Upper lobe of left lung (tissue), 6 donors: ENCODE data around the gene PCYOX1L. TPM values are rescaled to one million over a fixed set of nuclear protein-coding genes. Genes with fewer than 3 reads are reported as not detected.
A peak's percentile ranks its signal among the peaks of the same experiment; 100 is the strongest.
"Not testable (repeated sequence)": the region's sequence is repeated elsewhere in the genome, so short reads cannot be mapped to it uniquely, and the experiment has no call there.

Source experiments
- ATAC-seq, 2 donors: fragments of 200-7000 bp; cut with Tn5 transposase; one replicate each; pipeline ENCODE4 v1.9.1; 2022; ENCODE audit warnings: mild to moderate bottlenecking in 2 of 2, moderate library complexity in 2 of 2; ENCODE audit not compliant: low FRiP score in 2 of 2
- DNase-seq, 2 donors: peaks; one replicate each; pipeline ENCODE4 v3.0.0-alpha.2; 2019 to 2020
- H3K27ac ChIP-seq, 4 donors: fragments of 200-600 bp; sonication (generic); one replicate each; pipeline ENCODE4 v1.5.1; 2016 to 2019
- H3K27me3 ChIP-seq, 4 donors: fragments of 200-600 bp; sonication (generic); one replicate each; pipeline ENCODE4 v1.5.1; 2017 to 2019
- H3K36me3 ChIP-seq, 4 donors: fragments of 200-600 bp; sonication (generic); one replicate each; pipeline ENCODE4 v1.5.1; 2016 to 2019
- H3K4me1 ChIP-seq, 4 donors: fragments of 200-600 bp; sonication (generic); one replicate each; pipeline ENCODE4 v1.5.1; 2018 to 2019
- H3K4me3 ChIP-seq, 4 donors: fragments of 200-600 bp; sonication (generic); one replicate each; pipeline ENCODE4 v1.5.1; 2017 to 2019; ENCODE audit warnings: mild to moderate bottlenecking in 2 of 4, moderate library complexity in 1 of 4
- H3K9me3 ChIP-seq, 4 donors: fragments of 200-600 bp; sonication (generic); one replicate each; pipeline ENCODE4 v1.5.1; 2018 to 2019
- EP300 ChIP-seq, 4 donors: sonication (generic); formaldehyde crosslinking; IDR thresholded peaks; one replicate each; pipeline ENCODE4 v1.5.1; 2017; ENCODE audit warnings: antibody characterized with exemption in 4 of 4, control low read depth in 2 of 4
- POLR2A ChIP-seq, 4 donors: fragments of 450-650 bp; IDR thresholded peaks; one replicate each; pipeline ENCODE4 v1.5.1; 2016 to 2017; ENCODE audit warnings: antibody characterized with exemption in 4 of 4, mild to moderate bottlenecking in 2 of 4
- POLR2AphosphoS5 ChIP-seq, 2 donors: sonication (generic); formaldehyde crosslinking; IDR thresholded peaks; one replicate each; pipeline ENCODE4 v1.5.1; 2017; ENCODE audit warnings: antibody characterized with exemption in 2 of 2
- WGBS, 2 donors: methylation state at CpG; one replicate each; pipeline ENCODE4 v1.1.5; 2017 to 2018; 5-methylcytosine and 5-hydroxymethylcytosine counted together
- total RNA-seq, 6 donors: library from RNA; depleted of rRNA in 4 of 6; stranded (reverse); fragments of >200 nt in 4 of 6; gene quantifications; one replicate each; pipeline versions ENCODE4 v1.1.0 to v1.2.1, GENCODE V29; 2016 to 2021
- TF ChIP-seq, protein P1 (sequence below), 6 experiments: fragments of 450-650 bp in 4 of 6; fragments of 200-600 bp in 2 of 6; sonication (generic) in 2 of 6; IDR thresholded peaks; one replicate each; pipeline ENCODE4 v1.5.1; 2016 to 2019; ENCODE audit warnings: antibody characterized with exemption in 6 of 6
- donor health status: DM: no; HTN: no; CAD: no; lungs with moderate emphysema.
- donor health status: DM: no; HTN: yes; CAD: no; lungs with severe emphysema.

PCYOX1L gene
- total RNA-seq, 6 donors from 2014 or later, result 3.2 to 10.1 (median 5.0) TPM

DNA sequence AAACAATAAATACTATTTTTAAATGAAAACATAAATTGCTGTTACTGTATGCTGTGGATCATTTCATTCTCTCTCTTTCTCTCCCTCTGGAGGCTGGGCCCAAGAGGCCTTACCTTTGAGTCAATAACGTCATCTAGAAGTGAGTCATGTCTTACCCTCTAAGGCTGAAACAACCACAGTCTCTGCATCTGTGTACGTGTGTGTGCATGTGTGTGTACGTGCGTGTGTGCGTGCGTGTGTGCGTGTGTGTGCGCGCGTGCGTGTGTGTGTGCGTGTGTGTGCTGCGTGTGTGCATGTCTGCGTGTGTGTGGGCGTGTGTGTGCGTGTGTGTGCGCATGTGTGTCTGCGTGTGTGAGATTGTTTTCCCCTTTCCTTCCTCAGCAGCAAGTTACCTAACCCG lies 34.9 kb downstream of the PCYOX1L start:
- DNase-seq (no peak), ATAC-seq (no peak)
- Histone ChIP-seq H3K9me3 (no peaks in the 10 kb centered on the region), H3K36me3 (no peaks in the 10 kb centered on the region), H3K4me3 (no peak overlapping the region), H3K27ac (no peak overlapping the region), H3K4me1 (peaks cover 0 to 9% (median 0%) of the 10 kb centered on the region in 4 donors), H3K27me3 (no peaks in the 10 kb centered on the region)
- WGBS, 2 donors, result 83 to 87% methylated on average over 19 of the region's 19 CpGs
- TF ChIP-seq EP300 (IDR thresholded peaks at IDR 0.05) (no peak), POLR2A (IDR thresholded peaks at IDR 0.05) (no peak), POLR2AphosphoS5 (IDR thresholded peaks at IDR 0.05) (no peak)
- TF ChIP-seq, protein P1, sequence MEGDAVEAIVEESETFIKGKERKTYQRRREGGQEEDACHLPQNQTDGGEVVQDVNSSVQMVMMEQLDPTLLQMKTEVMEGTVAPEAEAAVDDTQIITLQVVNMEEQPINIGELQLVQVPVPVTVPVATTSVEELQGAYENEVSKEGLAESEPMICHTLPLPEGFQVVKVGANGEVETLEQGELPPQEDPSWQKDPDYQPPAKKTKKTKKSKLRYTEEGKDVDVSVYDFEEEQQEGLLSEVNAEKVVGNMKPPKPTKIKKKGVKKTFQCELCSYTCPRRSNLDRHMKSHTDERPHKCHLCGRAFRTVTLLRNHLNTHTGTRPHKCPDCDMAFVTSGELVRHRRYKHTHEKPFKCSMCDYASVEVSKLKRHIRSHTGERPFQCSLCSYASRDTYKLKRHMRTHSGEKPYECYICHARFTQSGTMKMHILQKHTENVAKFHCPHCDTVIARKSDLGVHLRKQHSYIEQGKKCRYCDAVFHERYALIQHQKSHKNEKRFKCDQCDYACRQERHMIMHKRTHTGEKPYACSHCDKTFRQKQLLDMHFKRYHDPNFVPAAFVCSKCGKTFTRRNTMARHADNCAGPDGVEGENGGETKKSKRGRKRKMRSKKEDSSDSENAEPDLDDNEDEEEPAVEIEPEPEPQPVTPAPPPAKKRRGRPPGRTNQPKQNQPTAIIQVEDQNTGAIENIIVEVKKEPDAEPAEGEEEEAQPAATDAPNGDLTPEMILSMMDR (IDR thresholded peaks at IDR 0.05), result no peak

DNA sequence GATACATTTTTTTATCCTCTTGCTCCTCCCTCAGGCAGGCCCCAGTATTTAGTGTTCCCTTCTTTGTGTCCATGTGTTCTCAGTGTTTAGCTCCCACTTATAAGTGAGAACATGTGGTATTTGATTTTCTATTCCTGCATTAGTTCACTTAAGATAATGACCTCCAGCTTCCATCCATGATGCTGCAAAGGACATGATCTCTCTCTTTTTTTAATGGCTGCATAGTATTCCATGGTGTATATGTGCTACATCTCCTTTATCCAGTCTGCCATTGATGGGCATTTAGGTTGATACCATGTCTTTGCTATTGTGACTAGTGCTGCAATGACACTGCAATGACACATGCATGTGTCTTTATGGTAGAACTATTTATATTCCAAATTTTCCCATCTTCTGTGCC lies 37.1 kb downstream of the PCYOX1L start:
- H3K27ac ChIP-seq, H3K9me3 ChIP-seq, DNase-seq, H3K4me1 ChIP-seq, H3K4me3 ChIP-seq, H3K36me3 ChIP-seq, H3K27me3 ChIP-seq, ATAC-seq: not testable (repeated sequence)

DNA sequence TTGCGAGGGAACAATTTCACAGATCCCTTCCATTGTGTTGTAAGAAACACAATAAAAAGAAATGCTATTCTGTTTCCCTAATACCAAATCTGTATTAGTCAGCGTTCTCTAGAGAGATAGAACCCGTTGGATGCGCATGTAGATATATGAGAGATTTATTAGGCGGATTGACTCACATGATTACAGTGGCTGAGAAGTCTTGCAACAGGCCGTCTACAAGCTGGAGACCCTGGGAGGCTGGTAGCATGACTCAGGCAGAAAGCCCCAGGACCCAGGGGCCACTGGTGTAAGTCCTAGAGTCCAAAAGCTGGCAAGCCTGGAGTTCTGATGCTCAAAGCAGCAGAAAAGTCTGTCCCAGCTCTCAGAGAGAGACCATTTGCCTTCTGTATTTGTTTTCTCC lies 39.7 kb downstream of the PCYOX1L start:
- DNase-seq, result no peak
- no peaks in the 10 kb centered on the region for H3K9me3 ChIP-seq
- peak in 1 of 2 donors; percentile 95 for ATAC-seq
- no peaks in the 10 kb centered on the region for H3K36me3 ChIP-seq
- H3K4me1 ChIP-seq, result peaks cover 0 to 4% (median 0%) of the 10 kb centered on the region in 4 donors
- H3K4me3 ChIP-seq, result no peak overlapping the region
- H3K27ac ChIP-seq, result no peak overlapping the region
- no peaks in the 10 kb centered on the region for H3K27me3 ChIP-seq
- TF ChIP-seq EP300 (IDR thresholded peaks at IDR 0.05) (no peak), POLR2AphosphoS5 (IDR thresholded peaks at IDR 0.05) (no peak), POLR2A (IDR thresholded peaks at IDR 0.05) (no peak)
- TF ChIP-seq, protein P1 (IDR thresholded peaks at IDR 0.05), result no peak
- WGBS, 2 donors, result 87 to 94% methylated on average over 6 of the region's 6 CpGs

DNA sequence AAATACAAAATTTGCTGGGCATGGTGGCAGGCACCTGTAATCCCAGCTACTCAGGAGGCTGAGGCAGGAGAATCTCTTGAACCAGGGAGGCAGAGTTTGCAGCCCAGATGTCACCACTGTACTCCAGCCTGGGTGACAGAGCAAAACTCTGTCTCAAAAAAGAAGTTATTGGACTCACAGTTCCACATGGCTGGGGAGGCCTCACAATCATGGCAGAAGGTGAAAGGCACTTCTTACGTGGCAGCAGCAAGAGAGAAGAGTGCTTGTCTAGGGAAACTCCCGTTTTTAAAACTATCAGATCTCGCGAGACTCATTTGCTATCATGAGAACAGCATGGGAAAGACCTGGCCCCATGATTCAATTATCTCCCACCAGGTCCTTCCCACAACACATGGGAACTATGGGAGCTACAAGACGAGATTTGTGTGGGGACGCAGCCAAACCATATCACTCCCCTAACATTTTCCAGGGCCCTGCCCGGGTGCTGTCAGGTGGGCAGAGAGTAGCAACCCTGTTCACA lies 41.0 kb downstream of the PCYOX1L start:
- H3K36me3 ChIP-seq, DNase-seq, H3K27me3 ChIP-seq, H3K4me3 ChIP-seq, H3K9me3 ChIP-seq, ATAC-seq, H3K4me1 ChIP-seq, H3K27ac ChIP-seq: not testable (repeated sequence)
- 81 to 91% methylated on average over 7 of the region's 7 CpGs for WGBS, 2 donors

DNA sequence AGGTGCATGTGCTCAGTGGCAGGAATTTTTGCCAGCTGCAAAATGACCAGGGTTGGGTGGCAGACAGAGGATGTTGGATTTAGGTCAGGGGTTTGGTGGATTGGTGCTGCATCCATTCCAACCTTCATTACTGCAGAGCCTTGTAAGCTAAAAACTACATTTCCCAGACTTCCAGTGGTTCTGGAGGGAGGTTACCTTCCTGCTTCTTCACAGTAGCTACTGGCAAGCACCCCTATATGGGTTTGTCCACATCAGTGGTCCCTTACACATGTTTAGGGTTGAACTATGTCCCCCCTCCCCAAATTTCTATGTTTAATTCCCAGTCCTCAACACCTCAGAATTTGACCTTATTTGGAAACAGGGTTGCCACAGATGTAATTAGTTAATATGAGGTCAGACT lies 41.9 kb downstream of the PCYOX1L start:
- Histone ChIP-seq H3K27me3 (no peaks in the 10 kb centered on the region), H3K36me3 (no peaks in the 10 kb centered on the region), H3K9me3 (no peaks in the 10 kb centered on the region), H3K4me3 (no peak overlapping the region), H3K27ac (no peak overlapping the region), H3K4me1 (peaks cover 0 to 4% (median 0%) of the 10 kb centered on the region in 4 donors)
- ATAC-seq, result no peak
- DNase-seq, result no peak
- no peak for TF ChIP-seq POLR2AphosphoS5 (IDR thresholded peaks at IDR 0.05)
- no peak for TF ChIP-seq POLR2A (IDR thresholded peaks at IDR 0.05)
- TF ChIP-seq, protein P1 (IDR thresholded peaks at IDR 0.05), result no peak
- no peak for TF ChIP-seq EP300 (IDR thresholded peaks at IDR 0.05)

DNA sequence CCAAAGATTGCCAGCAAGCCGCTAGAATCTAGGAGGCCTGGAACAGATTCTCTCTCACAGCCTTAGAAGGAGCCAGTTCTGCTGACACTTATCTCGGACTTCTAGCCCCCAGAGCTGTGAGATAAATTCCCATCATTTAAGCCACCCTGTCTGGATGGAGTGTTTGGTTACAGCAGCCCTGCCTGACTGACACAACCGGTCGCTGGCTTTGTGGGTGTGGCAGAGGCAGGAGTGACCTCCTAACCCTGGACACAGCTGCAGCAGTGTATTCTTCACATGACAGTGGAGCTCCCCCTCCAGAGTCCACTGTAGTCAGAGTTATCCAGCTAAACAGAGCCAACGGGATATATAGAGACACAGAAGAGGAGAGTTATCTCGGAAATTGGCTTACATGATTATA lies 42.5 kb downstream of the PCYOX1L start:
- ATAC-seq (peak in 1 of 2 donors; percentile 53), DNase-seq (no peak)
- TF ChIP-seq POLR2A (IDR thresholded peaks at IDR 0.05) (no peak), POLR2AphosphoS5 (IDR thresholded peaks at IDR 0.05) (no peak), EP300 (IDR thresholded peaks at IDR 0.05) (no peak)
- TF ChIP-seq, protein P1 (IDR thresholded peaks at IDR 0.05), result no peak
- no peaks in the 10 kb centered on the region for H3K27me3 ChIP-seq
- no peak overlapping the region for H3K27ac ChIP-seq
- no peak overlapping the region for H3K4me3 ChIP-seq
- no peaks in the 10 kb centered on the region for H3K36me3 ChIP-seq
- H3K9me3 ChIP-seq, result no peaks in the 10 kb centered on the region
- 58 to 74% methylated on average over 4 to 6 of the region's 6 CpGs for WGBS, 2 donors
- H3K4me1 ChIP-seq, result peaks cover 0 to 5% (median 0%) of the 10 kb centered on the region in 4 donors
